Fibroblast of lung (primary cell): Measurements from ENCODE around the gene TMEM208. TPM values are rescaled to one million over a fixed set of nuclear protein-coding genes. Genes with fewer than 3 reads are reported as not detected.
A peak's percentile ranks its signal among the peaks of the same experiment; 100 is the strongest.

ENCODE experiments used
- DNase-seq, 2 donors: peaks; one replicate each; pipeline versions ENCODE4 v3.0.0 to v3.0.0-alpha.2; 2010; ENCODE audit warnings: low read depth in 2 of 2
- H2AFZ ChIP-seq: 2 replicates; pipeline ENCODE4 v1.5.1; 2012; ENCODE audit warnings: low read length, control low read depth, inconsistent platforms
- H3K27ac ChIP-seq: 2 replicates; pipeline ENCODE4 v1.5.1; 2011; ENCODE audit warnings: low read length, control low read depth; ENCODE audit not compliant: insufficient read depth
- H3K27me3 ChIP-seq: 2 replicates; pipeline ENCODE4 v1.5.1; 2011; ENCODE audit warnings: mild to moderate bottlenecking, low read length; ENCODE audit not compliant: control insufficient read depth, insufficient read depth
- H3K36me3 ChIP-seq: 2 replicates; pipeline ENCODE4 v1.5.1; 2011; ENCODE audit warnings: low read length; ENCODE audit not compliant: control insufficient read depth, insufficient read depth
- H3K4me1 ChIP-seq: 2 replicates; pipeline ENCODE4 v1.5.1; 2011; ENCODE audit warnings: low read length; ENCODE audit not compliant: control insufficient read depth, insufficient read depth; ENCODE audit errors: extremely low read depth
- H3K4me2 ChIP-seq: 2 replicates; pipeline ENCODE4 v1.5.1; 2011; ENCODE audit warnings: low read length, control low read depth; ENCODE audit not compliant: insufficient read depth; ENCODE audit errors: extremely low read depth
- H3K4me3 ChIP-seq, 4 experiments: fragments of 200-600 bp in 1 of 4; sonication (generic) in 1 of 4; replicated peaks in 1 of 4; 2 replicates each; pipeline ENCODE4 v1.5.1; 2011 to 2016; ENCODE audit warnings: low read length in 4 of 4, low read depth in 3 of 4, mild to moderate bottlenecking in 3 of 4, control low read depth in 2 of 4, inconsistent platforms in 1 of 4, mixed read lengths in 1 of 4; ENCODE audit not compliant: insufficient read depth in 1 of 4; ENCODE audit errors: control extremely low read depth in 1 of 4
- H3K79me2 ChIP-seq: 2 replicates; pipeline ENCODE4 v1.5.1; 2012; ENCODE audit warnings: mild to moderate bottlenecking, low read length, inconsistent platforms; ENCODE audit not compliant: control insufficient read depth, insufficient read depth
- H3K9ac ChIP-seq: 2 replicates; pipeline ENCODE4 v1.5.1; 2011; ENCODE audit warnings: mild to moderate bottlenecking, low read length, control low read depth; ENCODE audit not compliant: insufficient read depth
- H3K9me3 ChIP-seq: 2 replicates; pipeline ENCODE4 v1.5.1; 2012; ENCODE audit warnings: low read depth, low read length; ENCODE audit not compliant: control insufficient read depth, insufficient read depth
- H4K20me1 ChIP-seq: 2 replicates; pipeline ENCODE4 v1.5.1; 2011; ENCODE audit warnings: low read length; ENCODE audit not compliant: control insufficient read depth, insufficient read depth; ENCODE audit errors: extremely low read depth
- EZH2 ChIP-seq: IDR thresholded peaks from 2 replicates; pipeline ENCODE4 v1.5.1; 2012; ENCODE audit warnings: low read length, control low read depth, mild to moderate bottlenecking; ENCODE audit errors: missing control alignments
- polyA plus RNA-seq, 2 donors: library from polyadenylated mRNA; depleted of rRNA in 1 of 2; stranded (reverse) in 1 of 2; unstranded in 1 of 2; fragments of >200 nt; gene quantifications; 2 replicates each; pipeline ENCODE4 v1.2.1, GENCODE V29; 2011 to 2012; ENCODE audit warnings: missing spikeins in 1 of 2
- total RNA-seq: library from RNA; depleted of rRNA; stranded (reverse); fragments of >200 nt; gene quantifications from 2 replicates; pipeline ENCODE4 v1.2.1, GENCODE V29; 2014
- TF ChIP-seq, protein P1 (sequence below), 2 donors: IDR thresholded peaks in 1 of 2; conservative IDR thresholded peaks in 1 of 2; 1 replicate in 1 of 2; 2 replicates in 1 of 2; pipeline ENCODE4 v1.5.1; 2011 to 2012; ENCODE audit warnings: low read length in 2 of 2, control low read depth in 1 of 2, inconsistent platforms in 1 of 2, low read depth in 1 of 2, mild to moderate bottlenecking in 1 of 2

The TMEM208 gene
- total and polyA plus RNA-seq, 2 donors (not counting 1 experiment from before 2014, with no cell fraction given), result 26.3 to 43.2 TPM

- DNase-seq, result no peak
- Histone ChIP-seq H3K4me2 (no peak overlapping the region), H3K9me3 (no peaks in the 10 kb centered on the region), H3K4me1 (peaks cover 9% of the 10 kb centered on the region), H3K27me3 (no peaks in the 10 kb centered on the region), H3K36me3 (peaks cover 44% of the 10 kb centered on the region), H2AFZ (no peak overlapping the region), H3K4me3 (no peak overlapping the region), H4K20me1 (no peaks in the 10 kb centered on the region), H3K79me2 (peaks cover 27% of the 10 kb centered on the region), H3K9ac (no peak overlapping the region), H3K27ac (no peak overlapping the region)
- TF ChIP-seq, protein P1, sequence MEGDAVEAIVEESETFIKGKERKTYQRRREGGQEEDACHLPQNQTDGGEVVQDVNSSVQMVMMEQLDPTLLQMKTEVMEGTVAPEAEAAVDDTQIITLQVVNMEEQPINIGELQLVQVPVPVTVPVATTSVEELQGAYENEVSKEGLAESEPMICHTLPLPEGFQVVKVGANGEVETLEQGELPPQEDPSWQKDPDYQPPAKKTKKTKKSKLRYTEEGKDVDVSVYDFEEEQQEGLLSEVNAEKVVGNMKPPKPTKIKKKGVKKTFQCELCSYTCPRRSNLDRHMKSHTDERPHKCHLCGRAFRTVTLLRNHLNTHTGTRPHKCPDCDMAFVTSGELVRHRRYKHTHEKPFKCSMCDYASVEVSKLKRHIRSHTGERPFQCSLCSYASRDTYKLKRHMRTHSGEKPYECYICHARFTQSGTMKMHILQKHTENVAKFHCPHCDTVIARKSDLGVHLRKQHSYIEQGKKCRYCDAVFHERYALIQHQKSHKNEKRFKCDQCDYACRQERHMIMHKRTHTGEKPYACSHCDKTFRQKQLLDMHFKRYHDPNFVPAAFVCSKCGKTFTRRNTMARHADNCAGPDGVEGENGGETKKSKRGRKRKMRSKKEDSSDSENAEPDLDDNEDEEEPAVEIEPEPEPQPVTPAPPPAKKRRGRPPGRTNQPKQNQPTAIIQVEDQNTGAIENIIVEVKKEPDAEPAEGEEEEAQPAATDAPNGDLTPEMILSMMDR (conservative IDR thresholded peaks at IDR 0.05 in 1 of 2, IDR thresholded peaks at IDR 0.05 in 1 of 2; ENCODE audit: low read depth in 1 of 2, low read length in 2 of 2), result no peak
- TF ChIP-seq EZH2, result no peak
Measured at GRCh38 chr16:67196881-67197280, 30.0 kb upstream of the TMEM208 start.

GRCh38 chr16:67197704-67198103, 29.2 kb upstream of the TMEM208 start:
- no peak overlapping the region for H3K4me3 ChIP-seq
- no peak overlapping the region for H2AFZ ChIP-seq
- no peaks in the 10 kb centered on the region for H4K20me1 ChIP-seq
- H3K9me3 ChIP-seq, result no peaks in the 10 kb centered on the region
- no peak overlapping the region for H3K9ac ChIP-seq
- H3K4me2 ChIP-seq, result no peak overlapping the region
- peaks cover 51% of the 10 kb centered on the region for H3K36me3 ChIP-seq
- H3K79me2 ChIP-seq, result peaks cover 21% of the 10 kb centered on the region
- H3K4me1 ChIP-seq, result peaks cover 9% of the 10 kb centered on the region
- no peaks in the 10 kb centered on the region for H3K27me3 ChIP-seq
- TF ChIP-seq, protein P1 (conservative IDR thresholded peaks at IDR 0.05 in 1 of 2, IDR thresholded peaks at IDR 0.05 in 1 of 2; ENCODE audit: low read depth in 1 of 2, low read length in 2 of 2), result no peak
- TF ChIP-seq EZH2, result no peak
- no peak for DNase-seq
- no peak overlapping the region for H3K27ac ChIP-seq

- Histone ChIP-seq H3K27ac (no peak overlapping the region), H3K4me1 (peaks cover 3% of the 10 kb centered on the region), H2AFZ (no peak overlapping the region), H3K79me2 (peaks cover 15% of the 10 kb centered on the region), H3K4me3 (no peak overlapping the region), H3K9ac (no peak overlapping the region), H3K36me3 (peaks cover 53% of the 10 kb centered on the region), H3K4me2 (no peak overlapping the region), H3K9me3 (no peaks in the 10 kb centered on the region), H3K27me3 (no peaks in the 10 kb centered on the region), H4K20me1 (no peaks in the 10 kb centered on the region)
- peak; percentile 24 to 54 for DNase-seq
- TF ChIP-seq EZH2, result no peak
- TF ChIP-seq, protein P1 (conservative IDR thresholded peaks at IDR 0.05 in 1 of 2, IDR thresholded peaks at IDR 0.05 in 1 of 2; ENCODE audit: low read depth in 1 of 2, low read length in 2 of 2), result peak; percentile 59 to 71
Measured at GRCh38 chr16:67198238-67198734, 28.6 kb upstream of the TMEM208 start.
